CD14-positive monocyte (primary cell): ENCODE measurements around the gene CD55. TPM values are rescaled to one million over a fixed set of nuclear protein-coding genes. Genes with fewer than 3 reads are reported as not detected.

Source experiments
- DNase-seq, 3 donors: peaks; one replicate each; pipeline ENCODE4 v3.0.0-alpha.2; 2011 to 2022
- H2AFZ ChIP-seq: 2 replicates; pipeline ENCODE4 v1.6.0; 2012; ENCODE audit warnings: mild to moderate bottlenecking, low read depth, low read length, inconsistent platforms; ENCODE audit not compliant: insufficient read depth, poor library complexity, severe bottlenecking
- H3K27ac ChIP-seq, 2 donors: 1 replicate in 1 of 2; 2 replicates in 1 of 2; pipeline ENCODE4 v1.5.1; 2012 to 2013; ENCODE audit warnings: low read length in 2 of 2, control low read depth in 1 of 2, inconsistent platforms in 1 of 2, low read depth in 1 of 2, mild to moderate bottlenecking in 1 of 2
- H3K27me3 ChIP-seq, 2 donors: one replicate each; pipeline versions ENCODE4 v1.6.0 to v1.6.1; 2011 to 2013; ENCODE audit warnings: low read length in 2 of 2; ENCODE audit not compliant: control insufficient read depth in 2 of 2, insufficient read depth in 2 of 2
- H3K36me3 ChIP-seq, 2 donors: replicated peaks in 1 of 2; 1 replicate in 1 of 2; 2 replicates in 1 of 2; pipeline versions ENCODE4 v1.5.1 to v1.6.1; 2012 to 2013; ENCODE audit warnings: low read length in 2 of 2, control low read depth in 1 of 2, inconsistent platforms in 1 of 2, mild to moderate bottlenecking in 1 of 2; ENCODE audit not compliant: insufficient read depth in 2 of 2, control insufficient read depth in 1 of 2
- H3K4me1 ChIP-seq, 2 donors: 1 replicate in 1 of 2; 2 replicates in 1 of 2; pipeline versions ENCODE4 v1.5.1 to v1.6.1; 2012 to 2013; ENCODE audit warnings: low read length in 2 of 2, control low read depth in 1 of 2, inconsistent platforms in 1 of 2, mild to moderate bottlenecking in 1 of 2, moderate library complexity in 1 of 2; ENCODE audit not compliant: insufficient read depth in 2 of 2, control insufficient read depth in 1 of 2
- H3K4me2 ChIP-seq: replicated peaks from 2 replicates; pipeline ENCODE3; 2012; ENCODE audit warnings: low read length, moderate library complexity, mild to moderate bottlenecking; ENCODE audit not compliant: poor library complexity, severe bottlenecking; ENCODE audit errors: extremely low read depth
- H3K4me3 ChIP-seq, 3 experiments: fragments of 200-600 bp in 1 of 3; sonication (generic) in 1 of 3; replicated peaks in 1 of 3; 1 replicate in 2 of 3; 2 replicates in 1 of 3; pipeline ENCODE4 v1.5.1; 2011 to 2013; ENCODE audit warnings: low read length in 3 of 3, mild to moderate bottlenecking in 3 of 3, control low read depth in 2 of 3, low read depth in 2 of 3, inconsistent platforms in 1 of 3, moderate library complexity in 1 of 3
- H3K79me2 ChIP-seq: 2 replicates; pipeline ENCODE4 v1.6.0; 2012; ENCODE audit warnings: mild to moderate bottlenecking, control low read depth, inconsistent platforms, low read length, moderate library complexity; ENCODE audit not compliant: insufficient read depth
- H3K9ac ChIP-seq: 2 replicates; pipeline ENCODE4 v1.6.0; 2017; ENCODE audit warnings: low read length, mild to moderate bottlenecking; ENCODE audit not compliant: insufficient read depth, poor library complexity, severe bottlenecking
- H3K9me3 ChIP-seq, 2 donors: replicated peaks in 1 of 2; 1 replicate in 1 of 2; 2 replicates in 1 of 2; pipeline versions ENCODE4 v1.5.1 to v1.6.1; 2012 to 2013; ENCODE audit warnings: low read length in 2 of 2, control low read depth in 1 of 2; ENCODE audit not compliant: control insufficient read depth in 1 of 2, insufficient read depth in 1 of 2
- H4K20me1 ChIP-seq: 2 replicates; pipeline ENCODE4 v1.6.0; 2012; ENCODE audit warnings: mild to moderate bottlenecking, low read length, control low read depth, moderate library complexity; ENCODE audit not compliant: insufficient read depth
- H3K27ac Mint-ChIP-seq, 7 donors: one replicate each; pipeline ENCODE4 v1.8.0; 2020; ENCODE audit warnings: mild to moderate bottlenecking in 7 of 7, mixed read lengths in 7 of 7, moderate library complexity in 6 of 7, inconsistent platforms in 2 of 7
- H3K27me3 Mint-ChIP-seq, 3 donors: one replicate each; pipeline ENCODE4 v1.8.0; 2021 to 2022; ENCODE audit warnings: low read depth in 3 of 3, mild to moderate bottlenecking in 3 of 3, mixed read lengths in 3 of 3, moderate library complexity in 3 of 3, inconsistent platforms in 1 of 3
- H3K36me3 Mint-ChIP-seq, 2 donors: one replicate each; pipeline ENCODE4 v1.8.0; 2020; ENCODE audit warnings: mixed read lengths in 2 of 2, inconsistent platforms in 1 of 2, mild to moderate bottlenecking in 1 of 2
- H3K4me1 Mint-ChIP-seq: one replicate; pipeline ENCODE4 v1.8.0; 2020; ENCODE audit warnings: mild to moderate bottlenecking, mixed read lengths
- H3K4me3 Mint-ChIP-seq, 2 donors: one replicate each; pipeline ENCODE4 v1.8.0; 2020; ENCODE audit warnings: mild to moderate bottlenecking in 2 of 2, mixed read lengths in 2 of 2, moderate library complexity in 1 of 2
- H3K9me3 Mint-ChIP-seq, 7 donors: one replicate each; pipeline ENCODE4 v1.8.0; 2020 to 2022; ENCODE audit warnings: mixed read lengths in 7 of 7, mild to moderate bottlenecking in 6 of 7, moderate library complexity in 6 of 7, inconsistent platforms in 2 of 7
- CTCF ChIP-seq: fragments of 200-600 bp; IDR thresholded peaks from one replicate; pipeline ENCODE4 v1.8.0; 2022; ENCODE audit warnings: antibody characterized with exemption, mild to moderate bottlenecking
- WGBS: methylation state at CpG from one replicate; pipeline ENCODE4 v1.1.5; 2013; ENCODE audit warnings: missing lambda C conversion rate; ENCODE audit not compliant: insufficient coverage; 5-methylcytosine and 5-hydroxymethylcytosine counted together
- intact Hi-C, 2 donors: fragments of 100-400 bp; cut with micrococcal nuclease; formaldehyde crosslinking; loops; one replicate each; pipeline versions ENCODE4 v1.15.0 to v1.15.1; 2023
- polyA plus RNA-seq, 3 donors: library from polyadenylated mRNA; depleted of rRNA in 1 of 3; unstranded in 2 of 3; stranded (reverse) in 1 of 3; fragments of 300-500 nt in 2 of 3; fragments of >200 nt in 1 of 3; fragmentation: Illumina TruSeq in 2 of 3; gene quantifications; 1 replicate in 2 of 3; 2 replicates in 1 of 3; pipeline ENCODE4 v1.2.3, GENCODE V29; 2012 to 2021

CD55 gene
- polyA plus RNA-seq, 3 donors = 171 to 221 (median 182) TPM

DNA sequence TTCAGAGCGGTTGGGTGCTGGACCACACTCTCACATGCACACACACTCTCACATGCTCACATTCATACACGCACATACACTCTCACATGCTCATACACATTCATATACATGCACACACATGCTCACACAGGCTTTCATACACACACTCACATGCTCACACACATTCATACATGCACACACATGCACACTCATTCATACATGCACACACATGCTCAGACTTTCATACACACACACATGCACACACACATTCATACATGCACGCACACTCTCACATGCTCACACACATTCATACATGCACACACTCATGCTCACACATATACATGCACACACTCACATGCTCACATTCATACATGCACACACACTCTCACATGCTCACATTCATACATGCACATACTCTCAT lies 6.0 kb upstream of the CD55 start:
- no peak overlapping the region for H3K4me2 ChIP-seq
- no peaks in the 10 kb centered on the region for H3K9me3 Mint-ChIP-seq
- no peaks in the 10 kb centered on the region for H3K9me3 ChIP-seq

DNA sequence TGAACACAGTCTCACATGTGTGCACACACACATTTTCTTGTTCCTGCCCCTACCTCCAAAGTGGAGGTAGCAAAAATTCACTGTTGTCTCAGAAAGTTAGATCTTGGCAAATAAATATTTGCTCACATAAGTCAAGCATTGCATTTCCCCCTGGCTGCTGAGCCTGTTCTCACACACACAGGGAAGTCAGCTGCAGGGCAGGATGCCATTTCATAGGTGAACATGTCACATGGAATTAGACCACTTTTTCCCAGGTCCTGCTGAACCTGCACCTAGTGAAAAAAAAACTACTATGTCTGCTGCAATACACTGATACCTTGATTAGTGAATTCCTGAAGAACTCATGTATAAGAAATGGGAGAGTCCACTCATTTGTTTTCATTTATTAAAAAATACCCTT lies 5.3 kb upstream of the CD55 start:
- DNase-seq = no peak
- H3K27me3 Mint-ChIP-seq = peaks cover 0 to 1% (median 0%) of the 10 kb centered on the region in 3 donors
- Histone ChIP-seq H2AFZ (no peak overlapping the region), H3K9me3 (no peaks in the 10 kb centered on the region), H3K27ac (peak overlapping the region in 1 of 2 donors; percentile 76), H3K4me2 (peak overlapping the region; percentile 54), H3K27me3 (no peaks in the 10 kb centered on the region), H3K36me3 (no peaks in the 10 kb centered on the region), H3K4me1 (peaks cover 83 to 84% of the 10 kb centered on the region in 2 donors), H3K4me3 (peak overlapping the region in 1 of 3 experiments; percentile 51), H4K20me1 (no peaks in the 10 kb centered on the region), H3K9ac (no peak overlapping the region), H3K79me2 (no peaks in the 10 kb centered on the region)
- no peaks in the 10 kb centered on the region for H3K36me3 Mint-ChIP-seq
- H3K27ac Mint-ChIP-seq = peak overlapping the region; percentile 84 to 97 (median 94)
- peaks cover 86% of the 10 kb centered on the region for H3K4me1 Mint-ChIP-seq
- H3K9me3 Mint-ChIP-seq = no peaks in the 10 kb centered on the region
- TF ChIP-seq CTCF = no peak
- intact Hi-C loops = loop anchor here (5.0 to 10.0 kb wide), 3 partner anchors 91 to 231 kb away; partner anchors contain the start of gene C4BPB (in 1 of the 2)
- H3K4me3 Mint-ChIP-seq = no peak overlapping the region

More for the DNA sequence above, 6.0 kb upstream of the CD55 start:
- no peaks in the 10 kb centered on the region for H3K79me2 ChIP-seq
- WGBS = 88% methylated on average over 3 of the region's 3 CpGs
- H3K36me3 Mint-ChIP-seq = no peaks in the 10 kb centered on the region
- H3K4me1 Mint-ChIP-seq = peaks cover 85% of the 10 kb centered on the region
- no peak overlapping the region for H3K9ac ChIP-seq
- no peaks in the 10 kb centered on the region for H4K20me1 ChIP-seq
- DNase-seq = no peak
- H3K36me3 ChIP-seq = no peaks in the 10 kb centered on the region
- H3K4me1 ChIP-seq = peaks cover 89 to 90% of the 10 kb centered on the region in 2 donors
- H3K27me3 ChIP-seq = no peaks in the 10 kb centered on the region
- H3K4me3 Mint-ChIP-seq = no peak overlapping the region
- intact Hi-C loops = loop anchor here (5.0 to 10.0 kb wide), 3 partner anchors 92 to 231 kb away; partner anchors contain the start of gene C4BPB (in 1 of the 2)
- H2AFZ ChIP-seq = no peak overlapping the region
- H3K27me3 Mint-ChIP-seq = peaks cover 0 to 1% (median 0%) of the 10 kb centered on the region in 3 donors
- no peak overlapping the region for H3K27ac ChIP-seq
- TF ChIP-seq CTCF = no peak
- H3K27ac Mint-ChIP-seq = peak overlapping the region in 4 of 7 donors; percentile 30 to 84 (median 69)
- H3K4me3 ChIP-seq = no peak overlapping the region
